T47D (cell line): Measurements from ENCODE around the gene PDE4D.
A peak's percentile ranks its signal among the peaks of the same experiment; 100 is the strongest.

ENCODE experiments used
- DNase-seq, 2 experiments: peaks; one replicate each; pipeline versions ENCODE4 v3.0.0 to v3.0.0-alpha.2; 2011 to 2012; ENCODE audit warnings: low read depth in 1 of 2, low spot score in 1 of 2
- JUND ChIP-seq: IDR thresholded peaks from 2 replicates; pipeline ENCODE4 v1.6.1; 2012; ENCODE audit warnings: low read depth
- in situ Hi-C: cut with HindIII; loops from 2 replicates; pipeline ENCODE4 v1.10.0; 2016; ENCODE audit warnings: low sequenced_read_pairs, low pct_unique_long_range_greater_than_20kb

Gene PDE4D

DNA sequence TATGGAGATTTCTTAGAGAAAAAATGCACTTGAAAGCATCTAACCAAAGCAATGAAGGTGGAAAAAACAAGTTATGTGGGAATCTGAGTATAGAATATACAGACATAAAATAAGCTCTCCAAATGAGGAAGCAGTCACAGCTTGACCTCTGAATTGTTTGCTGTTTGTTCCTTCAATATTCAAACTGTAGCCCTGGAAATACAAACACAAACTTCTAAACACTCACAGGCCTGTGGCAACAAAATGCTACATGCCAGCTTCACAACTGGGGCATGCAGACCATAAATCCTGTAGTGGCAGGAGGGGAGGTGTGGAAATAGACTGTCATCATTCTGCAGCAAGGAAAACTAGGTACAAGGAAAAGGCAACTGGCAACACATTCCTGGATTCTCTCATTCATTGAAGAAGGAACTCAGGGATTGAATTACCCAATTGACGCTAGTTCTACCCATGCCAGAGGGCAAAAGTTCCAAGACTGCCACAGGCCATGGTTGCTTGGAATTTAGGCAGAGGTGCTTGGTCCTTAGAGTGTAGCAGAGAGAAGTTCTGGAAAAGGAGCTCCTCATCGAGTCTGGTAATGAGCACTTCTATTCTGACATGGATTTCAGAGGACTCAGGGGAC lies 349.6 kb downstream of the PDE4D start:
- in situ Hi-C loops, result no loop called here
- no peak for TF ChIP-seq JUND
- peak in 1 of 2 experiments; percentile 94 for DNase-seq

DNA sequence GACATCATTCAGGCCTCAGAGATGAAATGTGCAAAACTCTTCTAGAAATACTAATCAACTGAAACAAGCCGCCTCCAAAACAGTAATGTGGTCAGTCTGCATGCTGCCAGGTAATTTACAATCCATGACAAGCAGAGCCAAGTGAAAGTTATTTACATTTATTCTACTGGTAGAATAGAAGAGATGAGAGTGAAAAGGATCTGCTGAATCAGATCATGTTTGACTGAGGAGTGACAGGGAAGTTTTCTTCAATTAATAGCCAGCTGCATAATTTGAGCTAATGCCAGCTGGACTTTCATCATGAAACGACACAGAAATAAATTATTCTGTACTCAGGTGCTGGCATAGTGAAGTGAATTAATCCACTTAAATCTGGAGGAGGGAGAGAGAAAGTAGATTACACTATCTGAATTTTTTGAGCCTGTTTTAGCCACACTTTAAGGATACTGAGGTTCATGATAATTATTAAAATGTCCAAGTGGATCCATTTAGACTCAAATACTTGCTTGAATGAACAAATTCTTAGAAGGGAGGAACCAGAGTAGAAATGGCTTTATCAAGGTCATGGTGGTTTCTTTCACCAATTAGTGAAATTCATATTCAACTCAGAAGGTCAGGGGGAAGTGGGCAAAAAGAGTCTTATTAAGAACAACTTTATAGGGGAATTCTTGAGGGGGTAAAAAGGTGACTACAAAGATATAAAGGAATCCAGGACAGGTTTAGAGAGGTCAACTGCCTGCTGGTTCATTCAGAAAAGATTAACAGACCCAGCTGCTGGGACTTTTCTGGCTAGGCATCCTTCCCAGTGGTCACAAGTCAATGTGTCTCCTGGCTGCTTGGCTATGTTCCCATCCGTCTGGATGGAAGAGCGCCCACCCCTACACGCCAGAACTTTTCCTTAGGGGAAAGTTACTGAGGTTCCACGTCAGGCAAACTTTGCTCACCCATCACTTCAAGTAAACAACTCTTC lies 350.4 kb downstream of the PDE4D start:
- no peak for TF ChIP-seq JUND
- in situ Hi-C loops, result no loop called here
- DNase-seq, result peak in 1 of 2 experiments; percentile 30

DNA sequence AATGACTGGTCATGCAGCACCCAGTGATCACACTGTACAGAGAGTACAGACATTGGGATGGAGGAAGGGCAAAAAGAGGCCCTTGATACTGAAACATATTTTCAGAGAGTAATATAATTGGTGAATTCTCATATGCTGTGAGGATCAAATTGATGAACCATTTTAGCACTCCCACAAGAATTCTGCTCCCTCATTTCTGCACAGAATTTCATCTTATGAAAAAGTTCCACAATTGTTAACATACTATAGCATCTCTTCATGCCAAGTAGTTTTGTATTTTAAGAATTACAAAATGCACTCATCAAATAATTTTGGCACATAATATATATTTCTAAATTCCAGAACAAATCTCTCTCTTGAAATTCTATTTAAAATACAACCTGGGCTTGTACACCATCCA lies 351.2 kb downstream of the PDE4D start:
- in situ Hi-C loops, result no loop called here
- no peak for TF ChIP-seq JUND
- DNase-seq, result no peak

DNA sequence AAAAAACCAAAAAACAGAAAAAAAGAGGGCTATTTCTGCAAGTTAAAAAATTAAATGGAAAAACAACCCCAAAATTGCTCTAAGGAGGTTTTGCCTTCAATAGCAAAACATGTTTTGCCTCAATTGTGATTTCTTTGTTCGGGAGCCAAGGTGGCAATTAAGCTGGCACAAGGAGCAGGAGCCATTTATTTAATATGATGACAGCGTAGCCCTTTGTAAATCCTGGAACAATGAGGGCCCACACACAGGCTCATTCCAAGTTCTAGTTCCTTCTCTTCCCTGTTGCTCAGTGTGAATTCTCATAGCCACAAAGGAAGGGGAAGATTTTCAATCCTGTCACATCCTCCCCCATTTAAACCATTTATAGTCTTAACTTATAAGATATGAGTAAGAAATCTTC lies 353.2 kb downstream of the PDE4D start:
- TF ChIP-seq JUND, result no peak
- in situ Hi-C loops, result no loop called here
- DNase-seq, result no peak

DNA sequence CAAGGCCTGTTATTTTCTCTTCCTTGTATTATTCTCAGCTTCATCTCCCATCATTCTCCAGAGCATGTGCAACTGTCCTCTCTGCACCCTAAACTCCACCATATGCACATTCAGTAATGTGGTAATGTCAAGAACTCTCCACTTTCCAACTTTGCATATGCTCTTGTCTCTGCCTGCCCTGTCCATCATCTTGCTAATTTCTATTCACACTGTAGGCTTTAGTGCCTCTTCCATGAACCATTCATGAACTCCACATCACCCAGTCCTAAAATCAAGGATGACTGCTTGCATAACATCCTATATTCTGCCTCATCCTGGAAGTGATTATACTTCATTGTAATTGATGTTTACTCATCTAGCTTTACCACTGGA lies 354.8 kb downstream of the PDE4D start:
- no peak for TF ChIP-seq JUND
- DNase-seq, result no peak
- in situ Hi-C loops, result no loop called here

DNA sequence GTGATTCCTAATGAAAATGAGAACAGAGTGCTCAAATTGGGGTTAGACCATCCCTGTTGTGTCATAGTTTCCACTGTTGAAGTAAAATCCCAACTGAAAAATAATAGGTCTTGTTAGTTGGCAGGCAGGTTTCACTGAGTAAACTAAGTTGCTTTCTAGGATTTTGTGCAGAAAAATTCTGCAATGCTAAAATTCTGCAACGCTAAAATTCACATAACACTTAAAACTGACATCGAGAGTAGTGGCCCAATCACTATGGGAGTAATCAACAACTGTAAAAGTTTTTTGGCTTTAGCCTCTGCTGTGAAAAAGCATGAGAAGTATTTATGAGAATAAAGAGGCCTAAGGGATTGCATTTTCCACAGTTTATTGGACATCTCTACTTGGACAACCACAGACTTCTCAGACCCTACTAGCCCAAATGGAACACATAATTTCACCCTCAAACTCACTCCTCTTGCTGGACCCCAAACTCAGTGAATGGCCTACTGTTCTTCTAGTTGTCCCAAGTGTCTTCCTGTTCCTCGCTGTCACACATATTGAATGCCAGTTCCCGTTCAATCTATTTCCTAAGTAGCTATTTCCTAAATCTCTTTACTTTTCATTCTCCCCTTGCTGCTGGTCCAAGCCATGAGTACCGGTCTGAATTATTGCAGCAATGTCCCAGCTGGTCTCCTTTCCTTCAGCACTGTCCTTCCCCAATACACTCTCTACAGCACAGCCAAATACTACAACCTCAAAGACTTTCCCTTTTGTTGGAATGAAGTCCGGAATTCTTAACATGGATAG lies 355.4 kb downstream of the PDE4D start:
- in situ Hi-C loops, result no loop called here

DNA sequence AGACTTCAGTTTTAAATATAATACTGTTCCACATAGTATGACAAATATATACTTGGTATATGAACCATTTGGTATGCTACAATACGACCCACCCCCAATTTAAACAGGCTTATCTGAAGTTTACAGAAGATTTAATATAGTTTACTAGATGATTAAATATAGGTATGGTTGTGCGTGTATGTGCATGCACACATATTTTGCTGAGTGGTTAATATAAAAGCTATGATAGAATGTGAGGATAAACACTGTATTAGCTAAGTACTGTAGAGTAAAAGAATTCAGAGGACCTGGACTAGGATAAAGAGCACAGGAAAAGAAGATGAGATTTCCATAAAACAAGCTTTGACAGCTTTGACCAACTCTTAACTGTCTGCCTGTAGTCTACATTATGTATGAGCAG lies 356.7 kb downstream of the PDE4D start:
- in situ Hi-C loops, result no loop called here
- TF ChIP-seq JUND, result no peak
- no peak for DNase-seq

More for the DNA sequence above, 355.4 kb downstream of the PDE4D start:
- no peak for DNase-seq
- no peak for TF ChIP-seq JUND

DNA sequence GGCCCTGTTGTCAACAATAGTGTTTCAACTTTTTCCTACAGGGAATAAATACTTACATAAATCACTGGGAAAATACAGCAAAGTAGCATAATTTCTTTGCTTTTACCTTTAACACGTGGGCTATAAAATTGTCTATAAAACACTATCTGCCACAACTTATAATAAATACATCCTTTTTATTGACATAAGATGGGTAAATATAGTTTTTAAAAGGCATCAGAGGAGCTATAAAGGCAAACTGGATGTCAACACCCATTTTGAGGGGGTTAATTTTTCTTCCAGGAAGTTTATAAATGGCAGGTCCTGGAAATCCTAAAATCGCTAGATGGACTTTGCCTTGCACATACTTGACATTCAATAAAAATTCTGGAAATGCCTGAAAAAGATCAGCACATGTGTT lies 358.0 kb downstream of the PDE4D start:
- no peak for DNase-seq

DNA sequence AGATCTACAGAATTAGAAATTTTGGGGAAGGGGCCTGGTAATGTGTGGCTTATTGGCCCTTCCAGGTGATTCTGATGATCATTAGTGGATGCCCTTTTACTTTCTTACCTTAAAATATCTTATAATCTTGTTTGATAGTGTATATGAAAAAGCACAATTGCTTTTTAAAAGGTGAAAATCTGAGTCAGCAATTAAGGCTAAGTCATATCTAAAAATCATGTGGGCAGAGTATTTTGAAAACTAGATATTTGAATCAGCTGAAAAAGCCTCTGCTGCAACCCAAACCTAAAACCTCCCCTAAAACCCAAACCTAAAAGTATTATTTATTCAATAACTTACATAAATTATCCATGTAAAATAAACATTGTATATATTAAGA lies 359.8 kb downstream of the PDE4D start:
- TF ChIP-seq JUND, result no peak
- in situ Hi-C loops, result no loop called here
- no peak for DNase-seq

More for the DNA sequence above, 358.0 kb downstream of the PDE4D start:
- no peak for TF ChIP-seq JUND
- in situ Hi-C loops, result no loop called here

DNA sequence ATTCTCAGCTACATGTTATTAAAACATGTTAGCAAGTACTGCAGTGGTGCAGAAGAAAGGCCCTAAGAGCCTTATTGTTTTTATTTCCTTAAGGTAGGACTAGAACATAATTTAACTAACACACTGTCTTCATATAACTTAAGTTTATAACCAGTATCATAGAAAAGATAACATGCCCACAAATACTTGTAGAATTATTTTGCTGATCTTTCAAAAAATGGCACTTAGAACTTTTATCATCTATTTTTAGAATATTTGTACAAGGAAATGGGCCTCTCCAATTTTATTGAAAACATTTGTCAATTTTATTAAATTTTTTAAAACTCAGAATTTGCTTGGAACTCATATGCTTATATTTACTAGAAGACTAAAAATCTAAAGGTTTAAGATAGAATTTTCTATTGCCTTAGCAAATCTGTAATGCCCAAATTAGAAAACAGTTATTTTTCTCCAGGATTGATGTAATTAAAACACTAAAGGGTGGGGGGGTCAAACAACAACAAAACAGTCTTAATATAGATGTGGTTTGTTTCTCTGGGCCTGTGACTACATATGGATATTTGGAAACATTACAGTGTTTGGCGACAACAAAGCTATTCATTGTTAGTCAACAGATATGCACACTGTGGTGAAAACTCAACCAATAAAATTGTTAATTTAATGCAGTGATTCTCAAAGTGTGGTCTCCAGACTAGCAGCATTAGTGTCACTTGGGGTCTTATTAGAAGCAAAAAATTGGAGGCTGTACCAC lies 360.4 kb downstream of the PDE4D start:
- no peak for TF ChIP-seq JUND
- DNase-seq, result no peak
- in situ Hi-C loops, result no loop called here

DNA sequence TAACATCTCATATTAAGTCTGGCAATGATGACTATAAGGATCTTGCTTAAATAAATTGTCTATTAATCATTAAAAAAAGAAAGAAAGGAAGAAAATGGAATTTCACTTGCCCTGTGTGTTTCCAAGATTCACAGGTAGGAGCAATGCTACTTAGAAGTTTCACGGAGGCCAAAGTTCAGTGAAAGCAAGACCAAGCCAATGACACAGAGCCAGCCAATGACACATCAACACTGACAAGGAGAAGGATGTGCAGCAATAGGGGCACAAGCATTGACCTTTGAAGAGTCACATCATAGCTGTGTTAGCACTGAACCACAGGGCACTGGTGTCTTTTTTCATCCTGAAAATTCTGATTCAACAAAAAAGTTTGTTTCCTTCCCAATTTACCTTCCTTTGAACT lies 364.3 kb downstream of the PDE4D start:
- in situ Hi-C loops, result no loop called here
- TF ChIP-seq JUND, result no peak
- no peak for DNase-seq

DNA sequence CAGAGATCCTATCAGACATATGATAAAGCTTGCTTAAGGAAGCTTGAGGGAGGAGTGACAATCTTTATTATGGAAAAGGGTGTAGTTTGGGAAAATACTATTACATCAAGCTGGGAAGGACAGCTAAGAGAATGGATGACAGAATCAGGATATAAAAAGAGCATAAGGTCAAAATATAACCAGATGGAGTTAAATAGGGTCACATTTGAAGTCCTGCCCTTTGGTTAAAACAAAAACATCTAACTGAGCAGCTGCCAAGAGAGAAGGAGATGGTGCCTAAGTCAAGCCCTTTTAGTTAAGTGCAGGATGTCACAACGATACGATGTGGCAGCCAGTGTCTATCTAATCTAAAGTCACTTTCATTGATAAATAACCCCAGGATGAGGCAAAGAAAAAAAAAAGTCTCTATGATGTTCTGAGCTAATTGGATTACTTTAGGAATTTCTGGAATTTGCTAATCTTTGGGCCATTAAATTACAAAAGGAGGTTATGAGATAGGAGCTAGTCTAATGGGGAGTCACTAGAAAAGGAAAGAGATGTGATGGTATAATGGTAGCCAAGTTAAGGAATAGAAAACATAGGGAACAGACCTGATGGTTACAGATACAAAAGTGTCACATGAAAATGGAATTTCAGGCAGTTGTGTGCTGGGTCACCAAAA lies 365.2 kb downstream of the PDE4D start:
- no peak for TF ChIP-seq JUND
- in situ Hi-C loops, result no loop called here
- DNase-seq, result no peak
